ENCODE data around the gene CDH8.
"Not testable (repeated sequence)": the region's sequence is repeated elsewhere in the genome, so short reads cannot be mapped to it uniquely, and the experiment has no call there.

CDH8 gene

GRCh38 chr16:61763991-61764390, 272.2 kb downstream of the CDH8 start:
- no peak for DNase-seq

GRCh38 chr16:61763013-61763412, 273.2 kb downstream of the CDH8 start:
- DNase-seq = no peak

- no peak for DNase-seq
Observed at GRCh38 chr16:61730997-61731396, 305.2 kb downstream of the CDH8 start.

- no peak for DNase-seq
Observed at GRCh38 chr16:61726701-61727100, 309.5 kb downstream of the CDH8 start.

- DNase-seq = no peak
Observed at GRCh38 chr16:61726125-61726524, 310.1 kb downstream of the CDH8 start.

GRCh38 chr16:61721544-61721943, 314.7 kb downstream of the CDH8 start:
- no peak for DNase-seq

- no peak for DNase-seq
Observed at GRCh38 chr16:61715393-61715792, 320.8 kb downstream of the CDH8 start.

GRCh38 chr16:61713787-61714186, 322.5 kb downstream of the CDH8 start:
- DNase-seq = no peak

GRCh38 chr16:61699640-61700039, 336.6 kb downstream of the CDH8 start:
- DNase-seq = not testable (repeated sequence)

GRCh38 chr16:61684541-61684940, 351.7 kb downstream of the CDH8 start:
- DNase-seq = no peak

GRCh38 chr16:61681673-61682072, 354.6 kb downstream of the CDH8 start:
- peak in 1 of 2 donors; percentile 35 for DNase-seq

GRCh38 chr16:61681124-61681523, 355.1 kb downstream of the CDH8 start:
- DNase-seq = peak in 1 of 2 donors; percentile 43

- no peak for DNase-seq
Observed at GRCh38 chr16:61678182-61678581, 358.1 kb downstream of the CDH8 start.

GRCh38 chr16:61677776-61678175, 358.5 kb downstream of the CDH8 start:
- DNase-seq = no peak

GRCh38 chr16:61676740-61677139, 359.5 kb downstream of the CDH8 start:
- DNase-seq = no peak

- no peak for DNase-seq
Observed at GRCh38 chr16:61671161-61671560, 365.1 kb downstream of the CDH8 start.

GRCh38 chr16:61665512-61665911, 370.7 kb downstream of the CDH8 start:
- no peak for DNase-seq

- no peak for DNase-seq
Observed at GRCh38 chr16:61659936-61660335, 376.3 kb downstream of the CDH8 start.

GRCh38 chr16:61654962-61655361, 381.3 kb downstream of the CDH8 start:
- DNase-seq = peak; percentile 12 to 85

GRCh38 chr16:61653544-61653943, 382.7 kb downstream of the CDH8 start:
- no peak for DNase-seq

- DNase-seq = no peak
Observed at GRCh38 chr16:61645561-61645960, 390.7 kb downstream of the CDH8 start.

GRCh38 chr16:61644736-61645135, 391.5 kb downstream of the CDH8 start:
- DNase-seq = no peak

GRCh38 chr16:61617219-61617783, 418.9 kb downstream of the CDH8 start:
- DNase-seq = no peak

- no peak for DNase-seq
Observed at GRCh38 chr16:61616088-61616487, 420.1 kb downstream of the CDH8 start.

GRCh38 chr16:61611847-61612491, 424.3 kb downstream of the CDH8 start:
- no peak for DNase-seq
